Cerebellar cortex (tissue), 1 donor: ENCODE measurements around the gene SLC51A.
"Not testable (repeated sequence)": the region's sequence is repeated elsewhere in the genome, so short reads cannot be mapped to it uniquely, and the experiment has no call there.

Experiments
- DNase-seq: peaks from one replicate; pipeline ENCODE4 v3.0.0-alpha.2; 2015; ENCODE audit warnings: low spot score

SLC51A gene

GRCh38 chr3:196238612-196239560 lies 22.6 kb downstream of the SLC51A start:
- no peak for DNase-seq

- no peak for DNase-seq
Measured at GRCh38 chr3:196240424-196240823, 24.1 kb downstream of the SLC51A start.

DNA sequence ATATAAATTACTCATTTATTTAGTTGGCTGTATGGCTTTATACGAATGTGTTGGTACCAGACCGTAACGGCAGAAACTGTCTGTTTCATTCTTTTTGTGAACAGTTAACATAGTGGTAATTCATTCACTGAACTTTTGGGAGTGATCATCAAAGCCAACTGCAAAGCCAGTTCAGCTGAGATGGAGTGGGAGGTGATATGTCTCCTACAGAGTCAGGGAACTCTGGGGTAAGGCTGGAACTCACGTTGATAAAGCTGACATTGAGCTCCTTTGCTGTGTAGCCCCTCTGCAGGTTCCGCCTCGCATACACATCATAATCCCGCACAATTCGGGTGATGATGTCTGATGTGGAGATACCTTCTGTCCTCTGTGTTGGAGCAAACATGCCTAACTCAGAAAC lies 25.4 kb downstream of the SLC51A start:
- DNase-seq: no peak

DNA sequence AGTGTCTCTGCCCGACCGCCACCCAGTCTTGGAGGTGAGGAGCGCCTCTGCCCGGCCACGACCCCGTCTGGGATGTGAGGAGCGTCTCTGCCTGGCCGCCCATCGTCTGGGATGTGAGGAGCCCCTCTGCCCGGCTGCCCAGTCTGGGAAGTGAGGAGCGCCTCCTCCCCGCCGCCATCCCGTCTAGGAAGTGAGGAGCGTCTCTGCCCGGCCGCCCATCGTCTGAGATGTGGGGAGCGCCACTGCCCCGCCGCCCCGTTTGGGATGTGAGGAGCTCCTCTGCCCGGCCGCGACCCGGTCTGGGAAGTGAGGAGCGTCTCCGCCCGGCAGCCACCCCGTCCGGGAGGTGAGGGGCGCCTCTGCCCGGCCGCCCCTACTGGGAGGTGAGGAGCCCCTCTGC lies 27.8 kb downstream of the SLC51A start:
- DNase-seq: not testable (repeated sequence)

DNA sequence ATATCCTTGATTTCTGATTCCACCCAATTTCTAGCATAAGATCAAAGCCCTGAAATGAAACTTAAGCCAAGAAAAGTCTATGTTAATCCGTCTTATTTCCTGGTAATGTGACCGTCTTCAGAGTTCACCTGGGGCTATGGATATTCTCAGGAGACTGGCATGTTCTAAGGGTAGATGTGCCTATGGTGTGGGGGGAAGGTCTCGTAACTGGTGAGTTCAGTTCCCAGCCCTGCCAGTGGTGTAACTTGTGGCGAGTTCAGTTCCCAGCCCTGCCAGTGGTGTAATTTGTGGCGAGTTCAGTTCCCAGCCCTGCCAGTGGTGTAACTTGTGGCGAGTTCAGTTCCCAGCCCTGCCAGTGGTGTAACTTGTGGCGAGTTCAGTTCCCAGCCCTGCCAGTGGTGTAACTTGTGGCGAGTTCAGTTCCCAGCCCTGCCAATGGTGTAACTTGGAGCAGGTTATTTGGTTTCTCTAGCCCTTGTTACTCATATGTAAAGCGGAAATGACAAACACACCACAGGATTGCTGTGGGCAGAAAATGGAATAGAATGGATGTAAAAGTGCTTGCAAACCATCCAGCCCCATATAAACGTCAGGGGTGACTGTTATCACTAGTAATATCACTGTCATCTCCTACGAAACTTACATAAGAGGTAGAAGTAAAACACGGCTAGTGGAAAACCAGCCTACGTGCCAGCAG lies 30.4 kb downstream of the SLC51A start:
- no peak for DNase-seq

GRCh38 chr3:196251918-196252317 lies 35.6 kb downstream of the SLC51A start:
- no peak for DNase-seq

DNA sequence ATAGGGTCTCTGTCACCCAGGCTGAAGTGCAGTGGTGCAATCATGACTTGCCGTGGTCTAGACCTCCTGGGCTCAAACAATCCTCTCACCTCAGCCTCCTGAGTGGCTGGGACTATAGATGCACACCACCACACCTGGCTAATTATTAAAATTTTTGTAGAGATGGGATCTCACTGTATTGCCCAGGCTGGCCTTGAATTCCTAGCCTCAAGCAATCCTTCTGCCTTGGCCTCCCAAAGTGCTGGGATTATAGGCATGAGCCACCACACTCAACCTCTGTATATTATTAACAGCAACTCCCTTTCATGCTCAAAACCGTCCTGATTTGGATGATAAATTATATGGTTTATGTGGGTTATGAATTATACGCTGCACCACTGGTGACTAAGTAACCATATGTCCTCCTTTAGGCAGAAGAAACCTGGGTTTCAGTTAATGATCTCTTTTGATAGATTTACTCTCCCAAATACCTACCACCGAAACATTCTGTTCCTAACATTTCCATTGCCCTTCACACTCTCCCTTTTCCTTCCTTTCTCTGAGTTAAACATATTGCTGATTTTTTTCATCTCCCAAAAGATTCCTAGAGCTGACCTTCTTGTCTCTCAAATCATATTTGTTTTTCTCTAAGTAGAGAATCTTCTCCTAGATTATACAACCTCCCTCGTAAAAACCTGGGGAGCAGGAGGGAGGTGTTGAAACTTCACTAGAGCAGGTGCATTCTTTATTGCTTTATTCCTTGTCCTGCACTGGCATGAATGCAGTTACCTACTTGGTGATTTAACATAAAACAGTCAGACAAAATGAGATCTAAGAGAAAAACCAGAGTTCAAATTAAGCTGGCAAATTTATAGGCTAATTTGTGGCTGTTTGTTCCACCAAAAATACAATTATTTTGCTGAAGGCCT lies 38.3 kb downstream of the SLC51A start:
- DNase-seq: no peak

DNA sequence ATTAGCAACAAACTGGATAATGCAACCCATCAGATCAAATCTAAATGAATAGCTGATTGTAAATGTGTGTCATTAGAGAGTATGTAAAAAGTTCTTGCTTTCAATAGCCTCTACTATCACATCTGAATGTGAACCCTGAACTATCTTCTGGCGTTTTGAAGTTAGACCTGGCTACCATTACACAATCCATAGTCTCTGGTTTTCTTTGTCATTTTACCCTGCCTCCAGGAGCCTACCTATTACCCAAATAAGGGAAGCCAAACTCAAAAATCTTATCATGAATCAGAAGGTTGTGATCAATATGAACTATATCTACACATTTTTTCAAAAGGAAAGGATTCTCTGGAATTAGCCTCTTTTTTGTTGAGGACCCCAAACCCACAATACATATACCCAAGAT lies 39.4 kb downstream of the SLC51A start:
- no peak for DNase-seq

GRCh38 chr3:196260784-196261183 lies 44.5 kb downstream of the SLC51A start:
- no peak for DNase-seq

DNA sequence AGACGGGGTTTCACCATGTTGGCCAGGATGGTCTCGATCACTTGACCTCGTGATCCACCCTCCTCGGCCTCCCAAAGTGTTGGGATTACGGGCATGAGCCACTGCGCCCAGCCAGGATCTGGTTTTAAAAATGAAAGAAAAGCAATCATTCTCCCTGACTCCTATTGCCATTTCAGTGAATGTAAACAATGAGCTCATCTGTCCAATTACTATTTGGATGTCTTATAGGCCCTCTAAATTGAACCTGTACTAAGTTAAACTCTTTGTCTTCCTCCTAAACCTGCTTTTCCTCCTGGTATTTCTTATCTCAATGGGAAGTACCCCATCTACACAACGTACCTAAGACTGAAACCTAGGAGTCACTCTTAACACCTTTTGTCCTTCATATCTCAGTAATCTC lies 47.5 kb downstream of the SLC51A start:
- no peak for DNase-seq

DNA sequence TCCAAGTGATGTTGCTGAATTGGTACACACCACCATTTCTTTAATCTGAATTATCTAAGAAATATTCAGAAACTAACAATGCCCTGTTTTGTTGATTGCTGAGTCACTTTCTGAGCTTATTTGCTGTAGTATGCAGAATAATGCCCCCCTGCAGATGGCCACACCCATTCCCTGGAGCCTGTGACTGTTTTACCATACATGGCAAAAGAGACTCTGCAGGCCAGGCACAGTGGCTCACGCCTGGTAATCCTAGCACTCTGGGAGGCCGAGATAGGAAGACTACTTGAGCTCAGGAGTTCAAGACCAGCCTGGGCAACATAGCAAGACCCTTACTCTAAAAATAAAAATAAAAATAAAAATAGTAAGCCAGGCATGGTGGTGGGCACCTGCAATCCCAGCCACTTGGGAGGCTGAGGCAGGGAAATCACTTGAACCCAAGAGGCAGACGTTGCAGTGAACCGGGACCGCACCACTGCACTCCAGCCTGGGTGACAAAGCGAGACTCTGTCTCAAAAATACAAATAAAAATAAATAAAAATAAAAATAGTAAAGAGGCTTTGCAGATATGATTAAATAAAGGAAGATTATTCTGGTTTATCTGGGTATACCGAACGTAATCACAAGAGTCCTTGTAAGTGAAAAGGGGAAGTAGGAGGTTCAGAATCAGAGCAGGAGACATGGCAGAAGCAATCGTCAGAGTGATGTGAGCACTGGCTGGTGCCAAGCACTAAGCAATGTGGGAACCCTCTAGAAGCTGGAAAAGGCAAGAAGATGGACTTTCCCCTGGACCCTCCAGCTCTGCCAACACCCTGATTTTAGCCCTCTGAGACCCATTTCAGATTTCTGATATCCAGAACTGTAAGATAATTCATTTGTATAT lies 52.2 kb downstream of the SLC51A start:
- DNase-seq: no peak

GRCh38 chr3:196270499-196270898 lies 54.2 kb downstream of the SLC51A start:
- DNase-seq: no peak

DNA sequence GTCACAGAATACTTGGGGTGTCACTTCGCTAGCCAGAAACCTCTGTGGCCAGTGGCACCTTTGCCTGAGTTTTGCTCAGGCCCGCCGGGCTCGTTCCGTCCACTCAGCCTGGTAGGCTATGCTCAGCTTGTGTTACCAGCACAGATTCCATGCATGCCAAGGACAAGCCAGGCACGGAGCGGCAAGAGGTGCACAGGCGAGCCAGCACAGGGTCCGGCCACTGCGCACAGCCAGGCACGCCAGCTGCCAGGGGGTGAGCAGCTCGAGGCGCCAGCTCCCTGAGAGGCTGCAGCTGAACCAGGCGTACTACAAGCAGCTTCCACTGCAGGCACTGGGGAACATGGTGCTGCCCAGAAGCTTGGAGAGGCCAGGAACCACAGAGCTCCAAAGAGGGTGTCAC lies 56.5 kb downstream of the SLC51A start:
- DNase-seq: no peak

GRCh38 chr3:196273655-196274054 lies 57.3 kb downstream of the SLC51A start:
- DNase-seq: no peak

DNA sequence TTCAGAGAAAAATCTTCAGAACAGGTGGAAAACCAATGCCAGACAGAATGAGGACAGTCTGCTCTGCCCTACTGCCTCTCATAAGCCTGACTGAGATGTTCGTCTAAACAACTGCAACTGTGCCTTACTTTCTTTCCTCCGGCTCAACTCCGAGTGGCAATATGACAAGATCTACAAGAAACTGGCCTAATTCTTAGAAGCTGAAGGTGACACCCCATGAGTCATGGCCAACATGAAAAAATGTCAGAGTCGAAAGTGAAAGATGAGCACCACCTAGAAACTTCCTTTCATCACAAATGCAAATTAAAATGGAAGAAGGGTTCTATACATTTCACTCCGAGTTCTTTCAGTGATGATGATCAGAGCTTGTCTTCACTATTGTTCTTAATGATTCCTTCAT lies 58.3 kb downstream of the SLC51A start:
- no peak for DNase-seq

DNA sequence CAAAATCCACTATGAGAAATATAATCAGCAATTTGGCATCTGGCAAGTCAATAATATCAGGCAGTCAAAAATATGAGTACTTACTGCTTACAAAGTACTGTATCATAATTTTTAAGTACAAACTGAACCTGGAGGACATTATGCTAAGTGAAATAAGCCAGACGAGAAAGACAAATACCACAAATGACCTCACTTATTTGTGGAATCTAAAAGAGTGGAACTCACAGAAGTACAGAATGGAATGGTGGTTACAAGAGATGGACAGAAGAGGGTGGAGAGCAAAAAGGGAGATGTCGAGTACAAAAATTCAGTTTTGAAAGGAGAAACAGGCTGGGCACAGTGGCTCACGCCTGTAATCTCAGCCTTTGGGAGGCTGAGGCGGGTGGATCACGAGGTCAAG lies 58.8 kb downstream of the SLC51A start:
- no peak for DNase-seq

GRCh38 chr3:196280689-196281440 lies 64.5 kb downstream of the SLC51A start:
- no peak for DNase-seq

DNA sequence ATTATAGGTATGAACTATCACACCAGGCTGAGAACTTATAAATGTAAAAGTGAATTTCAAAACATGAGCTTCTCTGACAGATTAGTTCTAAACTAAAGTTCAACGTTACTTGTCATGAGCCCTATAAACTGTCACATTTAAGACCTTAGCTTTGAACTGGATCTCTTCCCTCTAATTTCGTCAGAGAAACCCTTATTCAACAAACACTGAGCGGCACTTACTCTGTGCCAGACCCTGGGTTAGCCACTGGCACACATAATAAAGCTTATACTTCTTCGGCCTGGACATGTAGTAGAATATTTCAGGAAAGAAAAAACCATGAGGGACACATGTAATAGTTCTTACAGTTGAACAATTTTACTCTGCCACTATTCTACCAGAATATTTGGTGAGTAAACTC lies 65.6 kb downstream of the SLC51A start:
- no peak for DNase-seq
